Activated effector memory CD4-positive, alpha-beta T cell treated with anti-CD3 and anti-CD28 coated beads, Interleukin-2, amount 50 U/mL, for 16 hours (primary cell): ENCODE measurements around the gene ARHGAP20.
A peak's percentile ranks its signal among the peaks of the same experiment; 100 is the strongest.

Source experiments
- DNase-seq: peaks from one replicate; pipeline ENCODE4 v3.0.0-alpha.2; 2020

Gene ARHGAP20, protein sequence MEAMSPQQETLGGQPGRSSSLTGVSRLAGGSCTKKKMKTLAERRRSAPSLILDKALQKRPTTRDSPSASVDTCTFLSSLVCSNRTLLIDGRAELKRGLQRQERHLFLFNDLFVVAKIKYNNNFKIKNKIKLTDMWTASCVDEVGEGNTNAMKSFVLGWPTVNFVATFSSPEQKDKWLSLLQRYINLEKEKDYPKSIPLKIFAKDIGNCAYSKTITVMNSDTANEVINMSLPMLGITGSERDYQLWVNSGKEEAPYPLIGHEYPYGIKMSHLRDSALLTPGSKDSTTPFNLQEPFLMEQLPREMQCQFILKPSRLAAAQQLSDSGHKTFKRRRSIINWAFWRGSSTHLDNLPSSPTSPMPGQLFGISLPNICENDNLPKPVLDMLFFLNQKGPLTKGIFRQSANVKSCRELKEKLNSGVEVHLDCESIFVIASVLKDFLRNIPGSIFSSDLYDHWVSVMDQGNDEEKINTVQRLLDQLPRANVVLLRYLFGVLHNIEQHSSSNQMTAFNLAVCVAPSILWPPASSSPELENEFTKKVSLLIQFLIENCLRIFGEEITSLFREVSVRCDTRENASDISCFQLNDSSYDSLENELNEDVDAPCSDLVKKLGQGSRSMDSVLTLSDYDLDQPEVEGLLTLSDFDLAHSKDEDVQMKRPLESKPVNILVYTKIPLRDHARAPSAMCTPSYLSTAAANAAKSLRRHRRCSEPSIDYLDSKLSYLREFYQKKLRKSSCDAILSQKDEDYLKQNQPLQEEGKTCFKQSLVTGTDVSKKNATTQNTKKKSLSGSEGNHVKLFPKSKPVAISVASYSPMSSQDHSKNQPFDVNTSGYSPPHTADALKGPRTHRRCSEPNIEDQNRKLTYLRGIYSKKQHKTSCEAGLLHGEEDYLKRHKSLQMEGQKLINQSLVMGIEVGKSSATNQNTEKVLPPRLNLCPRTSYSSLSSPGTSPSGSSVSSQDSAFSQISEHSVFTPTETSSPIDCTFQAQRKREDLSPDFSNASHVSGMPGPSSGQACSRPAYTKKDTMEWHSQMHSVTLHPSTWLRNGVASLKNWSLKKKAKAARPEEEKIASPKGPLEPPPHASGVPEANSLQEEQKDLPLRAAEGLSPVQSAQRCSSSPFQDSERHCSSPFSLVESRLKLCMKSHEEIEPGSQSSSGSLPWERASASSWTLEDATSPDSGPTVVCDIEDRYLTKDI

DNA sequence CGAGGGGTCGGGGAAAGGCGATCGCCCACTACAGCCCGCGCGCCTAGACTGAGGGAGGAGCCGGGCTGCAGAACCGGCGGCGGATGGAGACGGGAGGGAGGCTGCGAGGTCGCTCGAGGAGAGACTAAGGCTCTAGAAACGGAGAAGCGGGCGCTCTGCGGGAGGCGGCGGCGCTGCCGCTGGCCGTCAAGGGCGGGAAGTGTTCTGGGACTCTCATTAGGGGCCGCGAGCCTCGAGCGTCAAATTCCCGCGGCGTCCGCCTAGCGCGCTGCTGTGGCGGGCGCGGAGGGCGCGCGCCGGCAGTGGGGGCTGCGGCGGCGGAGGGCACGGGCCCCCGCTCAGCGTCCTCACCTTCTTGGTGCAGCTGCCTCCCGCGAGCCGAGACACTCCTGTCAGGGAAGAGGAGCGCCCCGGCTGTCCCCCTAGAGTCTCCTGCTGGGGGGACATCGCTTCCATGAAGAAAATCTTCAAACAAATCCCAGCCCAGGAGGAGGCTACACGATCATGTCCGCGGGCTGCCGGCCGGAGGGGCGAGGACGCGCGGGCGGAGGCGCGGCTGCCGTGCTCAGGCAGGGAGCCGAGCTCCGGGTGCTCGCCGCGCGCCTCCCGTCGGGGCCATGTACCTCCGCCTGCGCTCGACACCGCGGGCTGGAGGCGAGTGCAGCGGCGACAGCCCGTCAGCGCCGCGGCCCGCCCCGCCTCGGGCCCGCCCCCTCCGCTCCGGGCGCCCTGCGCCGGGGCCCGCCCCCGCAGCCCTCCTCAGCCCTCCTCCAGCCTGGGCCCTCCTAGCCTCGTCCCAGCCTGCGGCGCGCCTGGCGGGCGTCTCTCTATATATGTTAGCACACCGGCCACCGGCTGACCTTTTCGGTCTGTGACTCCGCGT lies at the start of gene ARHGAP20:
TSS of gene ARHGAP20 (minus strand) at position 662 of the 883 bp plus-strand sequence. CDS start at position 456, 206 bp downstream.
- DNase-seq, result peak; percentile 71

DNA sequence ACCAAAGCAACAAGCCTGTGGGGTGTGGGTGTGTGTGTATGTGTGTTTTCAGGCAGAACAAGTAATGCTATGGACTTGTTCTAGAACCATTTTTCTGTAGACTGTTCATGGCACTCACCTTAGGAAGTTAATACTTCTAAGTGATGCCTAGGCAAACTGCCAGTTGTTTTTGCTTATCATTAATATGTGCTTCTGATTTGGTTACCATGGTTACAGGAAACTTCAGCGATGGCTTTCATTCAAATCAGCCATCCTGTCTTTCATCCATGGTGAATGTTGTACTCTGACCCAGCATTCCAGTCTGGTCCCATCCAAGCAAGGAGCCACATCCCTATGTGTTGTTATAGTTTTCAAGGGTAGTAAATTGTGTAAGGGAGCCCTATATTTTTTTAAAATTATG lies 49.8 kb upstream of the ARHGAP20 start:
- DNase-seq, result no peak

DNA sequence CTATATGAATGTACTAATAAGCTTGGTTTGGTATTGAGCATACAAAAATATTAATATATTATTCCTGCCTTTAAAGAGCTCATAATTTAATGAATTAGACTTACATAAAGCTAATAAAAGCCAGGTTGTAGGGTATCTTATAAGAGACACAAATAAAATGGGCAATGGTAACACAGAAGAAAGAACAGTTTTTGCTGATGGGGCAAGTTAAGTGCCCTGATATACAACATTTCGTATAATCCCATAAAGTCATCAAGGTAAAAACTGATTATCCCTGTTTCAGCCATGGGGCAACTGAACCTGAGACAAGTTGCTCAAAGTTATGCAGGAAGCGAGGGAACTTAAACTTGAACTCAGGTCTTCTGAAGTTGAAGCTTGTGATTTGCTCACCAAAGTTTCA lies 48.9 kb upstream of the ARHGAP20 start:
- no peak for DNase-seq

DNA sequence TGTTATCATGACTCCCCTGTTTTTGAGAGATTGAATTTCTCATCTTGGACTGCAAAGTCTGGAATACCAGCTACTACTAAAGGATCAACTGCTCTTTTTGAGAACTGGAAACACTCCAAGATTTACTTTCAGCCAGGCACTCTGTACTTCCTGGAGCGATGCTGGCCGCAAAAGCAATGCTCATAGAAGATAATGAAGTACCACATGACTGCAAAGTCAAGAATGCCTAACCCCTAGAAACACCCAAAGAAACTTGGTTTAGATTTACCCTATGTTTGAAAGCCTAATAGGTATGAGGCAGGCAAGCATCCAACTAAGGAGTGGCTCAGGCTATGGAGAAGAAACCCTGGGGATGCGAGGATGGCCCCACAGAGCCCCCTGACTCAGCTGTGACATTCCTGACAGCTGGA lies 47.7 kb upstream of the ARHGAP20 start:
- DNase-seq, result no peak

DNA sequence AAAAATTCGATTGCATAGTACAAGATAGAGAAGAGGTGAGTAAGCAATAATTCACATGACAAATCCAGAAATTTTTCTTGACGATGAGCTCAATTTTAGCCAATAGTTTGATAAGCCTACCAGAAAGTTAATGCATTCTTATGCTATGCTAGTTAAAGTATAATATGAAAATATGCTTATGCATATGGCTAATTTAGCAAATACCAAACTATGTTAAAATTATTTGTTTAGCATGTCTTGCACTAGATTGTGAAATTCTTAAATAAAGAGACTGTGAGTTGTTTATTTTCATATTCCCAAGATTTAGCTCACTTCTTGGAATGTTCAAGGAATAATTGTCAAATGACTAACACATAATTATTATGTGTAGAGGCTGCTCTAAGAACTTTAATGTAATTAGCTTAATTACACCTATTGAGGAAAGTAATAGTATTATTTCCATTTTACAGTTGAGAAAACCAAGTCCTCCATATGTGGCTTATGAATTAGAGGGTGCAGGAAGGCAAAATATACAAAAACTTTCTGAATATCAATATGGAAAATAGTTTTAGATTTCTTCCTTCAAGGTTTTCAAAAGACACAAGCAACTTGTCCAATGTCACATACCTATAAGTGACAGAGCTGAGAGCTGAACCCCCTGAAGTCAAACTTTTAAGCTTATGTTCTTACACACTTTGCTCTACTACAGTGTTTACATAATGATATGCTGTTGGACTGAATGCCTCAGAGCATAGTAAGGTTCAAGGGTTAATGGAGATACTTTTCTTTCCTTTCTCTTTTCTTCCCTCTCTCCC lies 45.9 kb upstream of the ARHGAP20 start:
- no peak for DNase-seq

DNA sequence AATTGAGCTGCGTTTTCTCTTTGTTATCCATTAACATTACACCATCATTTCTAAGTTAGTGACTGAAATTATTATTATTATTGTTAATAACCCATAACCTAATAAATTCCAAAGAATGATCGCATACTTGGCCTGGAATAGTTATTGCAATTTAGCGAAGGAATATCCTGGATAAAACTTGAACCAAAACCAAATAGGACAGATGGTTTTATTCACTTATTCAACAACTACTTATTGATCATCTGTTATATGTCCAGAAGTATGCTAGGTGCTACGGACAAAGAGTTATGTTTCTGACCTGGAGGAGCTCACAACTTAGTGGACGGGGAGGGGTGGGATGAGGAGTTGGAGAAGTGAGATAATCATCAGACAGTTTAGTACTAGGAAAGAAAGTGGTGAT lies 44.8 kb upstream of the ARHGAP20 start:
- DNase-seq, result no peak

DNA sequence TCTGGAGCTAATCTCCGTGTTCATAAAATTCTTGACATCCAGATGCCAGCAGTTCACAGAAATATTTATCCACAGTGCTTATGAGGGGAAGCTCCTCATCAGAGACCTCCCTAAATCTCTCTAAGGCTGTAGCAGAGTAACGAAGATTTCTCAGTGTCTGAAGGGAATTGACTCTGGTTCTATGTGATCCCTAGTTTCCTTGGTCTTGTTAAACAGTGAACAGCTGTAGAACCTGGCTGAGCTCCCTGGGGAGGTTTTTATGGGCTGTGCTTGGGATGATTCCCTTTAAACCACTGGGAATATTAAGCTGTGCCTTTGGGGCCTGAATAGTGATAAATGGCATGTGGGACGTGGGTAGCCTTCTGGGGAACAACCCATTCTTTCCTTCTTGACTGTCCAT lies 43.7 kb upstream of the ARHGAP20 start:
- DNase-seq, result no peak

DNA sequence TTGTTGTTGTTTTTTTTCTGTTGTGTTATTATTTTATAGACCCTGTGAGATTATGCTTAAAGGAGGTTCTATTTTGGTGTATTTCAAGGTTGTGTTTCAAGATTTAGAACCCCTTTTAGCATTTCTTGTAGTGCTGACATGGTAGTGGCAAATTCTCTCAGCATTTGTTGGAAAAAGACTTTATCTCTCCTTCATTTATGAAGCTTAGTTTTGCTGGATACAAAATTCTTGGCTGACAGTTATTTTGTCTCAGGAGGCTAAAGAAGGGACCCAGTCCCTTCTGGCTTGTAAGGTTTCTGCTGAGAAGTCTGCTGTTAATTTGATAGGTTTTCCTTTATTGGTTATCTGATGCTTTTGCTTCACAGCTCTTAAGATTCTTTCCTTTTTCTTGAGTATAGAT lies 40.7 kb upstream of the ARHGAP20 start:
- no peak for DNase-seq

DNA sequence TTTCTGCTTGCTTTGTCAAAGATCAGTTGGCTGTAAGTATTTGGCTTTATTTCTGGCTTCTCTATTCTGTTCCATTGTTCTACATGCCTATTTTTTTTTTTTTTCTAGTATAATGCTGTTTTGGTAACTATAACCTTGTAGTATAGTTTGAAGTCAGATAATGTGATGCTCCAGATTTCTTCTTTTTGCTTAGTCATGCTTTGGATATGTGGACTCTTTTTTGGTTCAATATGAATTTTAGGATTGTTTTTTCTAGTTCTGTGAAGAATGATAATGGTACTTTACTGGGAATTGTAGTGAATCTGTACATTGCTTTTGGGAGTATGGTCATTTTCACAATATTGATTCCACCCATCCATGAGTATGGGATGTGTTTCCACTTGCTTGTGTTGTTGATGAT lies 37.9 kb upstream of the ARHGAP20 start:
- DNase-seq, result no peak

DNA sequence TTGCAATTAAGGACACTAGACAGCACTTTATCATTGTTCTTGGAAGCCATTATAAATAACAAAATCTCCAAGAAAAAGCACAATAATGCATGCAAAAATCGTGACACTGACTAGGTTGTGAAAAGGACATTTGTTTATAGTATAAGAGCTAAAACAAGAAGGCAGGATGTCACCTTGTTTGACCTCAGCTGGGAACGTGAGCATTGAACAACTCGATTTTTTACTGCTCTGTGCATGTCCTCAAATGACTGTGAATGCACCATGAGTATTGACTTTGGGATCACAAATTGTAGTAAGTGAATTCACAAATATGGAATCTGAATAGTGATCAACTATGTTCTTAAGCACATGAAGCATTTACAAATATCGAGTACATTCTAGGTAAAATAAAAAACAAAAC lies 35.3 kb upstream of the ARHGAP20 start:
- no peak for DNase-seq

DNA sequence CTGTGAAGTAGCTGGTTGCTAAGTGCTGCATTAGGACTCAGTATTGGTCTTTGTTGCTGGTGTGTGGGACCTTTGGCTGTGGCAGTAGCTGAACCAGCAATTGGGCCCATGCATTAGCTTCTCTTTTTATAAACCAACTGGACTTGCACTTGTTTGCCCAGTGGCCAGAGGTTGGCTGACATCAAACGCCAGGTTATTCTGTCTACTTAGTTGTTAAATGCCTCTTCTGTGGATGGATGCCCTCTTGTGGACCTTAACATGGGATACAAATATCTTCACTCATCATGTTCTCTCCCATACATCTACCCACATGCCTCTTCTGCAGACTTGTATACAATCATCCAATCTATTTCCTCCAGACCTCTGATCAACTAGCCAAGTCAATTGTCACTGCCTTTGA lies 26.4 kb upstream of the ARHGAP20 start:
- DNase-seq, result no peak

DNA sequence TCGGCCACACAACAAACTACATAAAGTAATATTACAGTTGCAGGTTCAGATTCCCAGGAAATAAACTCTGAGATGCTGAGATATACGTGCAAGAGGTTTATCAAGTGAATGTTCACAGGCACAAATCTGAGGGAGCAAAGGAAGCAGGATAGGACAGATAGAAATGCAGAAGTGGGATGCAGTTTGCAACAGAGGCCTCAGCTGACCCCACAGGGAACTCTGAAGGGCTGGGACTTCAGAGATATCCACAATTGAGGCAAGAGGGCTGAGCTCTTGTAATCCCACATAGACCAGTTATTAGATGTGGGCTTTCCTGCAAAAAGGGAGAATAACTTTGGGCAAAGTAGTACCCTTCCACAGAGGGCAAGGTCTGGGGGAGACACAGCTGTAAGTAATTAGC lies 25.4 kb upstream of the ARHGAP20 start:
- no peak for DNase-seq

DNA sequence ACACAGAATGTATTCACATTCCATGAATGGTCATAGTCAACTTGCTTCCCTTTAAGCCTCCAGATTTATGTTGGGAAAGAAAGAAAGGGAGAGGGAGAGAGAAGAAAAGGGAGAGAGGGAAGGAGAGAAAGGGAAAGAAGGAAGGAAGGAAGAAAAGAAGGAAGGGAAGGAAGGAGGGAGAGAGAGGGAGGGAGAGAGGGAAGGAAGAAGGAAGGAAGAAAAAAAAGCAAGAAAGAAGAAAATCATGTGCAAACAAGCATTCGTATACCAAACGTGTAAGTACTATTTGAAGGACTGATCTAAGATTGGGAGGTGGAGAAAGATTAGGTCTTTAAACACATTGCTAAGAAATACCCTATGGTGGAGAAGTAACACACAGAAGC lies 23.9 kb upstream of the ARHGAP20 start:
- no peak for DNase-seq

DNA sequence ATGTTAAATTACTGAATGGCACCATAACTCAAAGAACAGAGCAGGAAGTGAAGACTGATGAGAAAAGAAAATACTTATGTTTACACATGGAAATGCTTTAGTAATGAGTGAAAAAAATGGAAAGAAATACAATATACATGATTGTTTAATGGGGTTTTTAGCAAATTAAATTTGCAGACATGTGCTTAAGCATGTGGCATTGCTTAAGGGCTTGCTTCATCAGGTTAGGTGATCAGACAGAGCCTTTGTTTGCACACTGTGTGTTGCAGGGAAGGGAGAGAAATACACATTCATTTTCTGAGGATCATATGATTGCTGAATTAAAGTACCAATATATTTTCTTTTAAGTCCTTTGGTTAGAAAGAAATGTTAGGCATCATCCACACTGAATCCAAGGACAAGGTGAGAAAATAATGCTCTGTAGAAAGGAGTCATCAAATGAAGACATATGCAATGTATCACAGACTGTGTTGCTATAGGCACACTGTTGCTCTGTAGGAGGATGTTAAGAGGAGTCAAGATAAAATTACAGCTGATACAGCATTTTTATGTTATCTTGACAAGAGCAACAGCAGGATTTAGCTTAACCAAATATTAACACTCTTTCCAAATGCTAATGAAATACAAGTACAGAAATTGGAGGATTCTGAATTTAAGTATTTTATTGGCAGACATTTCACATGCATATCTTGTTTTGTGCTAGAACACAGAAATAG lies 23.4 kb upstream of the ARHGAP20 start:
- no peak for DNase-seq

DNA sequence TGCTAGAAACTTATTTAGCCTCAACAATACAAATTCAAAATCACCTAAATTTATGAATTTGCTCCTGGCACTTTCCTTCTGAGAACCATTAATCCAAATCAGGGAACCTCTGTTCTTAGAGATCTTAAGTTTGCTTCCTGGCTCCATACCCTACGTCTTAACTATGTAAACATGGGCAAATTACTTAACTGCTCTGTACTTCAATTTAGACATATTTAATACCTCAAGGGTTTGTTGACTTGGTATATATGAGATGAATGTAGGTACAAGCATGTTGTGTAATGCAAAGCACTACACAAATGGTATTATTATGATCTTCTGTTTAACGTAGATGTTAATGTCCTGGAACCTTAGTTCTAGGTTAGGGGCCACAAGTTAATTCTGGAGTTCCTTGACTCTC lies 22.6 kb upstream of the ARHGAP20 start:
- no peak for DNase-seq

DNA sequence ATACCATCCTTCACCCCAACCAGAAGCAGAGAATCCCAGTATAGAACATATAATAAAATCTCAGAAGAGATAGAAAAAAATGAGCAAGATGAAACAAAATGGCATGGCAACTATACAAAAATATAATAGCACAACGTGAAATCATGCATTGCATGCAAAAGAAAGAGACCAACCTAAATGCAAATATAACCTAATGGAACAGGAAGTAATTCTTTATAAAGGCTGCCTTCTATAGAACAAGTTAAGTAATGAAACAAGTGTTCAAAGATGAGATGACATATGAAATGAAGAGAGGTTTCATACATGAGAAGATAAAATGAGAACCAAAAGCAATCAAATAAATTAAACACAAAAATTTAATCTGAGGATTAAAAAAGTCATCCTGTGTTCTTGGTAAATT lies 18.5 kb upstream of the ARHGAP20 start:
- no peak for DNase-seq

DNA sequence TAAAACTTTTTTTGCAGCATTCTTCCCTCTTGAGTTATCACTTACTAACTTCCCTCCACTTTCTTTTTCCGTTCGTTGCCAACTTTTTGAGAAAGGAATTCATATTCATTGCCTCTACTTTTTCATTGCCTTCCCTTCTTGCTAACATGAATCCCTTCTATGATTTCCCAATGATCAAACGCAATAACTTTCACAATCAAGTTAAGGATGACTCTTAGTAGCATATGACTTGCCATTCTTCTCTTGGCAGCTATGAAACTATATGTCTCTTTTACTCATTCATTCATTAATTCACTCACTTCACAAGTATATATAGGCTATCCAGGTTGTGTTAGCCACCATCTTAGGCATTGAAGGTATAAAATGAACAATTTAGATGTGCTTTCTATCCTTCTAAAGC lies 16.6 kb upstream of the ARHGAP20 start:
- DNase-seq, result no peak

DNA sequence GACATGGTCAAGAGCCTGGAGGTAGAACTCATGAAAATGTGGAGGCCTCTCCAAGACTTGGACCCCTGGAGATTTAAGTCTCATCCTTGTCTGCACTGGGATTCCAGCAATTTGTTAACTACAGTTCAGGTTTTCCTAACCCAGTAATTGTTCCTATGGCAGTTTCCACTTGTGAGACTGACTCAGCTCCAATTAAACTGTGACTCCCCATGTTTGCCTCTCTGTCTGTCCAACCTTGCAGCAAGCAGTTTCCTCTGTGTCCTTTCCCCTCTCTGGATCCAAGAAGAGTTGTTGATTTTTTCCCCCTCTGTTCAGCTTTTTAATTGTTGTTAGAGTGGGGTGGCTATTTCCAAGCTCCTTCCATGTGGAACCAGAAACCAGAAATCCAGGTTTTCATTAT lies 16.2 kb upstream of the ARHGAP20 start:
- DNase-seq, result no peak

DNA sequence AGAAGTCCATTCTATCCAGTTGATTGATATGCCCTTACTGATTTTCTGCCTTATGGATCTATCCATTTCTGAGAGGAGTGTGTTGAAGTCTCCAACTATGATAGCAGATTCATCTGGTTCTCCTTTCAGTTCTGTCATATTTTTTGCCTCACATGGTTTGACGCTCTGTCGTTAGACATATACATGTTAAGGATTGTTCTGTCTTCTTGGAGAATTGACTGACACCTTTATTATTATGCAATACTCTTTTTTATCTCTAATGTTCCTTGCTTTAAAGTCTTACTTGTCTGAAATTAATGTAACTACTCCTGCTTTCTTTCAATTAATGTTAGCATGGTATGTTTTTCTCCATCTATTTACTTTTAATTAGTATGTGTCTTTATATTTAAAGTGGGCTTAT lies 12.1 kb upstream of the ARHGAP20 start:
- DNase-seq, result no peak

DNA sequence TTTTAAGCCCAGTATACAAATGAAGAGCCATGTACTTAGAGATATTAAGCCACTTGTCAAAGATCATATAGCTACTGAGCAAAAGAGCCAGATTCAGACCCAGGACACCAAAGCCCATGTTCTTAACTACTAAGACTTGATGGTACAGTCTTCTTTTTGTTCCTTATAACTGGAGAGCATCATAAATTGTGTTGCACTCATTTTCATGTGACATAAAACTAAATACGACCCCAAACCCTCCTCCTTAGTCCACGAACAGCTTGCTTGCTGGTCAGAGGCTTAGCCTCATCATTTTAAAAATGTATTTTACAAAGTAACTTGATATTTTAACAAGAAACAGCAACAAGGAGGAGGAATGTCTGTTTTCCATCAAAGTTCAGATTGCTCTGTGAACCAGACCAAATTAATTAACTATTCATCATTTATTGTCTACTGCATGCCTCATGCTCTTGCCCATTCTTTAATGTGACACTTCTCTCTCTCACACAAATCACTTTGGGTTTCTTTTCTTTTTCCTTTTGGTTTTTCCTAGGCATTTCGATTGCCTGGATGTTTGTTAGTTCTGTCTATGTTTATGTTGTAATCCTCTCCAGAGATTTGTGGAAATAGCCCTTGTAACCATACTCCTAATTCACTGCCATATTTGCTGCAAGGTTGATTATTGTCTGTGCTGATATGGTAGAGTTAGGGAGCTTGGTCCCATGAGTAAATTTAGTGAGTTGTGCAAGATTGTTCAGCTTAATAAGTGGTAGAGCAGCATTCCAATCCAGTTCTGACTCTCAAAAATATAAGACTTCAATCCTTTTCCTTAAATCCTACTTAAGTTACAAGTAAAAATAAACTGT lies 8.4 kb upstream of the ARHGAP20 start:
- no peak for DNase-seq
